HG02981 (cell line): Measurements from ENCODE around the gene SLC38A8.

ENCODE experiments used
- ATAC-seq: cut with Tn5 transposase; IDR thresholded peaks from one replicate; pipeline ENCODE4 v1.9.1; 2021; ENCODE audit warnings: mild to moderate bottlenecking, moderate library complexity; ENCODE audit not compliant: unreplicated experiment

Gene SLC38A8

GRCh38 chr16:84042308-84042878 is at the start of gene SLC38A8:
TSS of gene SLC38A8 (minus strand) at chr16:84042795. CDS start at chr16:84042157, 638 bp downstream.
- ATAC-seq, result no peak

- ATAC-seq, result no peak
Observed at GRCh38 chr16:84091460-84091859, 48.9 kb upstream of the SLC38A8 start.

DNA sequence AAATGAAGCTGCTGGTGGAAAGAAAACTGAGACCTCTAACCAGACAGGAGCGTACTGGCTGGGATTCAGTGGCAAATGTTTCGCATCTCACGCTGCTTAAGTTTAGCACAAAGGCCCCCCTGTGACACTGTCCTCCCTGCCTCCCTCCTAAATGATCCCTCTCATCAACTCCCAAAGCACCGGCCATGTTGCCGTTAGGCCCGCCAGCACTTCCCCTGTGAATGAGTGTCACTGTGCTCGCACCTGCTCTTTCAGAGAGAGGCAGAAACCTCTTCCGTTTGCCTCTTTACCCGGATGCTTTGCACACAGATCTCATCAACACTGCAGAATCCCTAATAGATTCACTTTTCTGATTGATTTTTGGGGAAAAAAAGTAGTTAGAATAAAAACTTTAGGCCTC is 47.6 kb upstream of the SLC38A8 start:
- ATAC-seq, result no peak

DNA sequence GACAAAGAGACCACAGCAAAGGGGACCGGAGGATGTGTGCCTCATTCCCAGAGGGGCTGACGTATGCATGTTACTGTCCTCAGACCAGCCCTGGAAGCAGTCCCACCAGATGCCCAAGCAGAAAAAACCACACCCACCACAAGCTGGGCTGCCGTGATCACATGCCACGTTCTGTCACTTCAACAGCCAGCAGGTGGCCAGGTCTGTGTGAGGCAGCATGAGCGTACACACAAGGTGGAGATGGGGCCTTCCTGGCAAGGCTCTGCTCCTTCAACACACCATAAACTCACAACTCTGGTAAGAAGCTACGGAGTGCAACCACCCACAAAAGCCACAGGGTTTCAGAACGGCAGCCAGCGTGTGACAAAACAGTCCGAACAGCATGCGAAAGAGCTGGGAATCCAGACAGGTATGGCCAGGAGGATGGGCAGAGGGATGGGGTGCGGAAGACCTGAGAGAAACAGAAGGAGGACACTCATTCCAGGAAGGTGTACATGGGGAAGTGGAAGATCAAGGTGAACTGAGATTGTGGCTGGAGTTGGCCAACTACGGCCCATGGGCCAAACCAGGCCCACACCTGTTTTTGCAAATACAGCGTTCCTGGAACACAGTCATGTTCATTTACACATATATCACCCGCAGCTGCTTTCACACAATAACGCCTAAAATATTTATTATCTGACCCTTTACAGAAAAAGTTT is 46.2 kb upstream of the SLC38A8 start:
- peak; percentile 80 for ATAC-seq

DNA sequence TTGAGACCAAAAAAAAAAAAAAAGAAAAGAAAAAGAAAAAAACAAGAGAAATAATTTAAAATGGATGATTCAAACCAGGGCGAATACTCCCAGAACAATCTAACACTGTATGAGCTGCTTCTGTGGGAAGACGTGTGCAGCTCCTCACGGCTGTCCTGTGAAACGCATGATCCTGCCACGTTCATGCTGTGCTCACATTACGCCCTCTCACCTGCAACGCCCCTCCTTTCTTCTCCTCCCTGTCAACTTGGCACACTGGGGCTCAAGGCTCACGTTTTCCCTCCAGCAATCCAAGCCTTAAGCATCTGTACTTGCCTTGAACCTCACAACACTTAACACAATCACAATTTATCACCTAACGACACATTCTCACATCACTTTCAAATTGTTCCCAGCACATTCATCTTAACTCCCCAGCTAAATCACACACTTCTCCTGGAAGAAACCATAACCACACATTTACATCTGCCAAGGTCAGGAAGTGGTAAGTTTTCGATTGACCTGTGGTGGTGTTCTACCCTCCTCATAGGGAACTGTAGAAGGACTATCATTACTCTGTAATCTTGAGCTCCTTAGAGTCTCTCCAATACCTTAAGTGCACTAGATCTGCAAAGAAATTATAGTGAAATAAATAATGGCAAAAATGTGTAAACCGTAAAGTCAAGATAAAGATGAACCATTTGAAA is 45.0 kb upstream of the SLC38A8 start:
- ATAC-seq, result no peak

- ATAC-seq, result no peak
Observed at GRCh38 chr16:84087001-84087400, 44.4 kb upstream of the SLC38A8 start.

DNA sequence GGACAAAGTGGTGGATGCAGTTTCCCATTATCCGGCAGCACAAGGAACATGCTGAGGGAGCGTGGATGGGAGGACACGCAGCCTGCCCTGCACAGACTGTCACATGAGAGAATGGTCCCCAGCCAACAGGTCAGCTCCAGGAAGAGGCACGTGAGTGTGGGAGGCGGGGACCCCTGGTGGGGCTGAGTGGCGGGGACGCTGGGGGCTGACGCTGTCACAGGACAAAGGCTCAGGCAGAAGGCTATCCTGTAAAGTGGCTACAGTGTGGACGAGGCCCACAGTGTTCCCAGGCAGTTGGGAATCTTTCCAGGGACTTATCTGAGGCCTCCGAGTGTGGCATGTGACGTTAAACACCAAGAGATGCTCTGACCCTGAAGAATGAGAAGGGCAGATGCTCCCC is 43.7 kb upstream of the SLC38A8 start:
- no peak for ATAC-seq

- no peak for ATAC-seq
Observed at GRCh38 chr16:84085773-84086172, 43.2 kb upstream of the SLC38A8 start.

GRCh38 chr16:84085271-84085667 is 42.7 kb upstream of the SLC38A8 start:
- no peak for ATAC-seq

DNA sequence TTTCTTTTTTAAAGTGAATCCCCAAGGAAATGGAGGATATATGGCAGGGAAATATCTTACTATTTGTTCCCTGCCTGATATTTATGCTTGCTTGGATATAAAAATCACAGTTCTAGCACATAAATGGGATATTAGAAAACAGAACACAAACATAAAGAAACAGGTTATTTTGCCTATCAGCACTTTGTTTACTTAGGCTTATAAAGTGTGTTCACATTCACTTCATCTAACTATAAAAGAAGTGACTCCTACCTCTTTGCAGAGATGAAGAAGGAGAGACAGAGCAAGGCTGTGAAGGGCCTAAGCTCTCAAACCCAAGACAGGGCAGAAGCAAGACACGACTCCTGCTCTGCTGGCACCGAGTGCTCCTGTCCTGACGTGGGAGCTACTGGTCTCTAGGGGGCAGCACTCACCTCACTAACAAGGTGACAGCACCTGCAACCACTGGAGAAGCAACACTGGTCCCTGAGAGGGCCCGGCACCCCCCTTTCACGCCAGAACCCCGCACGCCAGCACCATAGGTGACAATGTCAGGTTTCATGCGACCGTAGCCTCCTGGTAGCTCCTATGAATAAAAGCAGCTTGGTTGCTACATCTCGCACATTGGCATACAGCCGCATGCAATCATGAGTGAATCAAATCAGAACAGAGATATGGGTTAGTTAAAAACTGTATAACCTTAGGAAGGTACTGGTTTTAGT is 42.1 kb upstream of the SLC38A8 start:
- ATAC-seq, result no peak

DNA sequence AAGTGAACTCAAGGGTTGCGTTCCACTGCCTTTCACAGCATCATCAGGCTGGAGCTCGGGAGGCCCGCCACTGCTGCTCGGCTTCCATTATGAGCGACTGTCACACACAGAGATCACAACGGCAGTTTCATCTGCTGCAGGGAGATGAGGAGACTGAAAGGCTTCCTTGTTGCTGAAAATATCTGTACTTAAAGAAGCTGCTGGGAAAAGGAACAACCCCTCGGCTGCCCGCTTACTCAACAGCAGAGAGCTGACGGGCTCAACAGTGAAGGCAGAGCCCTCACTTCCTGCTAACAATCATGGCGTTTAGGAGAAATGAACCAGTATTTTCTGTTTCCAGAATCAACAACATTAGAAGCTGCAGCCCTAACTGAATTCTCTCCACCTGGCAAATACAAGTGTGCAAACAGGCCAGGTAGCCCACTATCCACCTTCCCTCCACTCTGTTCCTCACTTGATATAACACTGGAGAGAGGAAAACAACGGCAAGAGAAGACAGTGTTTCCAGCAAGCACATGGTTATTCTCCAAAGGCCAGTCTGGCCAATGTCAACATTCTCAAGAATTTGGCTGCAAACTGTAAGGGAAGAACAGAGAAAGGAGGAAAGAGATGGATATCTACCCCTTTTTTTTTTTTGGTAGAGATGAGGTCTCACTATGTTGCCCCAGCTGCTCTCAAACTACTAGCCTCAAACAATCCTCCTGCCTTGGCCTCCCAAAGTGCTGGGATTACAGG is 40.4 kb upstream of the SLC38A8 start:
- ATAC-seq, result no peak

DNA sequence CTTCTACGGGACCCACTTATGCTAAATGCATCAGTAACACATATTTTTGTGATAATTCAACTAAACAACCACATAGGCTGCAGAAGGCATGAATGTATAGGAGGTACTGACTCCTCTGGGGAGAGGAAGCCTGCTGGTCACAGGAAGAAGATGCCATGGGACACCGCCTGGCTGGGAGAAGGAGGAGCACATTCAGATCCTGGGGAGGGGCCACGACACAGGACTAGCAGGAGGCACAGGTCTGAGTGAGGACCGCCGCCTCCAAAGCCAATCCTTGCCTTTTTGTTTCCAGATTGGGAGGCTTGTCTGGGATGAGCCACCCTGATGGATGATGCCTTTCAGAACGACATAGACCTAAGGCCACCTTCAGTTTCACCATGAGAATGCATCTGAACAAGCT is 39.5 kb upstream of the SLC38A8 start:
- ATAC-seq, result no peak

DNA sequence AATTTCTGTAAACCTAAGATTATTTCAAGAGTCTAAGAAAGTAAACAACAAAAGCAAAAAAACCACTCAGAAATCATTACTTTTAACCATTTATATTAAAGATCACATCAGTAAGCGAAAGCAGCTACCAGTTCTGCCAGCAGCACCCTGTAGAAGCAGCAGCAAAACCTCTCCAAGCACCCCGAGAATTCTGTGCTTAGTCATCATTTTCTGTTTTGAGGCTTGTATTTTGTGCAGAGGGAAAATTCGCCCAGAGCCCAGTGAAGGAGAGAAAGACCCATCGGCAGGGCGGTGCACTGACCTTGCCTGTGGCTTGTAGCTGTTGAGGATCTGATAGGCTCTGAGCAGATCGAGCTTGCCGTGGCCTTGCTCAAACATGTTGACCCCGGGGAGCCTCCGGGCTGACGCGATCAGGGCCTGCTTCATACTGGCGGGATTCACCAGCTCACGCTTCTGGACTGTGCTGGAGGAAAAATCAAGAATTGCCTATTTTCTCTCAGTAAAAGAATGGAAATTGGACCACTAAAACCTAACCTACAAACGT is 38.9 kb upstream of the SLC38A8 start:
- ATAC-seq, result no peak

- ATAC-seq, result no peak
Observed at GRCh38 chr16:84080813-84081212, 38.2 kb upstream of the SLC38A8 start.

GRCh38 chr16:84080378-84080777 is 37.8 kb upstream of the SLC38A8 start:
- no peak for ATAC-seq

DNA sequence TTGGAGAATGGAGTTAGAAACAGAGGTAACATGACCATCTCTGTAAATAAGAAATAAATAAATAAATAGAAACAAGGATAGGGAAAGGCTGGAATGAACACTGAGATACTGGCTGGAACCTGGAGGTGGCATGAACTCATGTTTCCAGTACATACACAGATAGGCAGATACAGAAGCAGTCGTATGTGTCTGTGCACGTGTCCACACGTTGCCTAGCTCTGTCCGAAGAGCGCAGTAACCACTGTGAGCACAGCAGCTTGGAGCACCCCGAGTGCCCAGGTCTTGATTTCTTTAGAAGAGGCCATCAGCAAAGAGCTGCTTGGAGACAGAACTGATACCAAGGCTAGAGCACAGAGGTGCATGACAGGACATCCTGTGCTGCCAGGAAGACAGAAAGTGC is 37.1 kb upstream of the SLC38A8 start:
- ATAC-seq, result no peak

- ATAC-seq, result no peak
Observed at GRCh38 chr16:84075376-84075775, 32.8 kb upstream of the SLC38A8 start.

DNA sequence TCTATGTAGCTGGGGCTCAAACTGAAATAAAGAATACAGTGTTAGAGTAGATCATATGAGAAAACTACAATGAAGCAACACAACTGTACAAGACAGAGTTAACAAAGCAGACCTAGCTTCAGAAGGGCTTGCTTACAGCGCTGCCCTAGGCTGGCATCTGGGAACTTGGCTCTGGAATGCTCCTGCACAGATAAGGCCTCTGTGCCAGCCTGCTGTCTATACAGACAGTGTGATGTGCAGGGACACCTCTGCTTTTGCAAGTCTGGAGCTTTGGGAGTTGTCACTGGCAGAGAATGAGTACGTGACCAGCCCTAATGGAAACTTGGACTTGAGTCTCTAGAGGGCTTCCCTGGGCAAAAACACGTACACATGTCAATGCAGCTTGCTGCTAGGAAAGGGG is 32.1 kb upstream of the SLC38A8 start:
- no peak for ATAC-seq

- no peak for ATAC-seq
Observed at GRCh38 chr16:84072014-84072413, 29.4 kb upstream of the SLC38A8 start.

DNA sequence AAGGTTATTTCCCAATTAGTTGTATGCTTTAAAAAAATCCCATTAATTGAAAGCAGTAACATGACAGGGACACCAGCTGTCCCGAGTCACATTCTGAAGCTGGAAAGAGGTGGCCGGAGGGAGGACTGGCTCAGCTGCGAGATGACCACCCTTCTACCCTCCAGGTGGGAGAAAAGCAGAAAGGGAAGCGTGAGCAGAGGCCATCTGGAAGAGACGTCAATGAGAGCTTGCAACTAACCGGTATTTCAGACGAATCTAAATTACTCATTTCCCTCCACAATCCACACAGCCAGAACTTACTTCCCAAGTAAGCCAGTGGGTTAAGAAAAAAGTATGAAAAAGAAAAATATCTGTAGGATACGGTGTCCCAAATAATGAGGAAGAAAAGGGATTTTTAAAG is 28.5 kb upstream of the SLC38A8 start:
- ATAC-seq, result no peak

- ATAC-seq, result no peak
Observed at GRCh38 chr16:84069540-84069939, 26.9 kb upstream of the SLC38A8 start.
